Myocyte (in vitro differentiated cells): ENCODE results near the gene PXMP2. TPM values are rescaled to one million over a fixed set of nuclear protein-coding genes. Genes with fewer than 3 reads are reported as not detected.
"Not testable (repeated sequence)": the region's sequence is repeated elsewhere in the genome, so short reads cannot be mapped to it uniquely, and the experiment has no call there.

ENCODE experiments used
- DNase-seq: peaks from one replicate; pipeline ENCODE4 v3.0.0-alpha.2; 2012; ENCODE audit warnings: low read depth
- total RNA-seq: library from RNA; depleted of rRNA; stranded (reverse); fragments of >200 nt; gene quantifications from 2 replicates; pipeline ENCODE4 v1.2.3, GENCODE V29; 2014

The PXMP2 gene
- total RNA-seq, 1 donor from 2014 or later: 13.2 TPM

DNA sequence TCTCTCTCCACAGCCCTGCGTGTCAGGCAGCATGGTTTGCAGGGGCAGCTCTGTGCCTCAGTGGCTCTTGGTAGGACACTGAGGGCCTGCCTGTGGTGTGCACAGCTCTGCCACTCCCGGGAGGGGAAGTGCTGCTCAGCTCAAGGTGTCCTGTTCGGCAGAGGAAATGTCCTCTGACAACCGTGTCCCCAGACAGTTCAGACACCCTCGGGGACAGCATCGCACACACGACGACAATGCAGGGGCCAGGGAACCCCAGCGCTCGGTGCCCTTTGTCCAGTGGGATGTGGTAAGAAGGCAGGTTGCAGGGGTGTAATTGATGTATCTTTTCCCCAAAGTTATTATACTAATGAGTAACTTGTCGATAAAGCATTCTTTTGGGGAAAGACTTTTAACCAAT lies 60.0 kb downstream of the PXMP2 start:
- DNase-seq: no peak

DNA sequence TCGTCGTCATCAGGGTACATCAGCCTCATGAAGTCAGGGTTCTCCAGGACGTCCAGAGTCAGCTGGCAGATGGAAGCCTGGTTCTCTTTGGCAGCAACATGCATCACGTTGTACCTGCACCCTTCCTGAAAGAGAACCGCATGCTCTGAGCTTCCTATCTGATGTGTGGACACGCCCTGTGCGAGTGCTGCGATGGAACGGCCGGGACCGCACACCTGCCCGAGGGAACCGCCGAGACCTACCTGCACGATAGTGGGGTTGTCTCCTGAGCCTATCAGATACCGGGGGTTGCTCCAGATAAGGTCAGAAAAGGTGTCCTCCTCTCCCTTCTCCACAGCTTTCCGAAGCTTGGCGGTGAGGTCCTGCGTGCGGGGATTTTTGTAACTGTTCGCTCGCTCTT lies 60.5 kb downstream of the PXMP2 start:
- DNase-seq: no peak

DNA sequence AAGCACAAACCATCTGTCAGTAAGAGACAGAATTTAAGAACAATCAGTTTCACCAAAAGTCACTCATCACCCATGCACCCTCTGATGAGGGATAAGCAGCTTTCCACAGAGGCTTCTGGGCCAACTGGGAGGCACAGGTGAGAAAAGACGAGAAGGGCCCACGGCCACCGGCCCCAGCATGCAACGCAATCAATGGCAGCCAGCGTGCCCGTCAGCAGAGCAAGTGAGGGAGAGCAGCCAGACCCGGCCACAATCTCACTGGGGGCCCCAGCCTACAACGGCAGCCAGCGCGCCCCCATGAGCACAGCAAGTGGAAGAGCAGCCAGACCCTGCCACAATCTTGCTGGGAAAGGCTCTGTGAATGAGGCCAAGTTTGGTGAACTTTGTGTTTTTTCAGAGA lies 60.9 kb downstream of the PXMP2 start:
- DNase-seq: no peak

DNA sequence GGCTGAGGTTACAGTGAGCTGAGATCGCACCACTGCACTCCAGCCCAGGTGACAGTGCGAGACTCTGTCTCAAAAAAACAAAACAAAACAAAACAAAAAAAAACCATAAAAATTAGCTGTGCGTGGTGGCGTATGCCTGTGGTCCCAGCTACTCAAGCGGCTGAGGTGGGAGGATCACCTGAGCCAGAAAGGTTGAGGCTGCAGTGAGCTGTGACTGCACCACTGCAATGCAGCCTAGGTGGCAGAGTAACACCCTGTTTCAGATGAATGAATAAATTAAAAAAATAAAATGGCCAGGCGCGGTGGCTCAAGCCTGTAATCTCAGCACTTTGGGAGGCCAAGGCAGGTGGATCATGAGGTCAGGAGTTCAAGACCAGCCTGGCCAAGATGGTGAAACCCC lies 66.3 kb downstream of the PXMP2 start:
- DNase-seq: not testable (repeated sequence)

DNA sequence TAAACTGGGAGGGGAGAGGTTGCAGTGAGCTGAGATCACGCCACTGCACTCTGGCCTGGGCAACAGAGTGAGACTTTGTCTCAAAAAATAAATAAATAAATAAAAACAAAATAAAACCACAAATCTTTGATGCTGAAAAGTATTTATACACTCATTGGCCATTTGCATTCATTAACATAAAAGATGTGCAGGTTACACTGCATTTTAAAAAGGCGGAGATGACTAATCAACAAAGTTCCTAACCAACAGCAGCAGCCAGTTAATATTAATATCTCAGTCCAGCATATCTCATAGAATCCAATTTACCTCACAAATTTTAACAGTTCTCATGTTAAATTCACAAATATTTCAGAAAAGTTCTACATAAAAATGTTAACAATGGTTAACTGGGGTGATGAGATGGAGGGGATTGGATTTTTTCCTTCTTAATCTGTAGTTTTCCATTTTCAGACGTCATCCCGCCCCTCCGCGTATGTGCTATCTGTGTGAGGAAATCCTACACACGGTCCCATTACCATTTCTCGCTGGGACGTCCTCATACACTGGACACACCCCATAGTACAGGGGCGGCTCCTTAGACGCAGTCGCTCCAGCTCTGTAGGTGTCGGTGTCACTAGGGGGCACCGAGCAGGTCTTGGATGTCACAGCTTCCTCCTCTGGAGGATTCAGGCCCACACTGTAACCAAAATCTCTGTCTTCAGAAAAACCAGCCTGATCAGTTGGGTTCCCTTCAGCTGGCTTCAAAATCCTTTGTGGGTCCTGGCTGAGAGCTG lies 67.0 kb downstream of the PXMP2 start:
- no peak for DNase-seq

Other genes with a start within 250 kb of the PXMP2 start
- gene FBRSL1, start 197.4 kb upstream of the PXMP2 start, total RNA-seq: 13.1 and 20.6 TPM in 2 replicates
- gene LRCOL1, start 77.0 kb upstream of the PXMP2 start, total RNA-seq: not detected in 2 replicates
- not detected in 2 replicates for gene P2RX2, start 68.8 kb upstream of the PXMP2 start, total RNA-seq
- 9.9 and 11.2 TPM in 2 replicates for gene POLE, start 245 bp upstream of the PXMP2 start, total RNA-seq
- gene PGAM5, start 23.3 kb downstream of the PXMP2 start, total RNA-seq: 42.7 and 43.9 TPM in 2 replicates
- gene ANKLE2, start 74.2 kb downstream of the PXMP2 start, total RNA-seq: 50.8 and 51.6 TPM in 2 replicates
- 92.9 and 109 TPM in 2 replicates for gene GOLGA3, start 141.3 kb downstream of the PXMP2 start, total RNA-seq
- 26.6 and 34.8 TPM in 2 replicates for gene CHFR, start 200.0 kb downstream of the PXMP2 start, total RNA-seq